CD4-positive, alpha-beta T cell (primary cell): Measurements from ENCODE around the gene KNDC1. TPM values are rescaled to one million over a fixed set of nuclear protein-coding genes. Genes with fewer than 3 reads are reported as not detected.

Experiments
- ATAC-seq: fragments of 200-7000 bp; cut with Tn5 transposase; one replicate; pipeline ENCODE4 v1.10.0; 2022; ENCODE audit warnings: mild to moderate bottlenecking; ENCODE audit not compliant: poor library complexity
- CTCF ChIA-PET: fragments of 350-600 bp; sonication (Branson Sonifier 250); formaldehyde crosslinking; loops from one replicate; lab custom pipeline; 2021; ENCODE audit warnings: antibody characterized with exemption, inconsistent platforms; lab: Charles Lee
- POLR2A ChIA-PET: fragments of 350-600 bp; sonication (Branson Sonifier 250); formaldehyde crosslinking; loops from one replicate; lab custom pipeline; 2021; ENCODE audit warnings: antibody characterized with exemption, inconsistent platforms; lab: Charles Lee
- DNase-seq, 14 experiments: peaks; one replicate each; pipeline ENCODE4 v3.0.0-alpha.2; 2013 to 2020; ENCODE audit warnings: mixed read lengths in 2 of 14
- H3K27ac ChIP-seq, 2 donors: one replicate each; pipeline versions ENCODE4 v1.5.1 to v1.7.0; 2013; ENCODE audit warnings: low read length in 2 of 2, low read depth in 1 of 2, mild to moderate bottlenecking in 1 of 2
- H3K27me3 ChIP-seq, 2 experiments: 1 replicate in 1 of 2; 2 replicates in 1 of 2; pipeline versions ENCODE4 v1.6.1 to v1.7.0; 2013; ENCODE audit warnings: low read length in 2 of 2, control low read depth in 1 of 2, mild to moderate bottlenecking in 1 of 2, moderate library complexity in 1 of 2; ENCODE audit not compliant: insufficient read depth in 2 of 2, control insufficient read depth in 1 of 2
- H3K36me3 ChIP-seq: one replicate; pipeline ENCODE4 v1.6.1; 2013; ENCODE audit warnings: low read length, control low read depth; ENCODE audit not compliant: insufficient read depth
- H3K4me1 ChIP-seq: one replicate; pipeline ENCODE4 v1.6.1; 2013; ENCODE audit warnings: low read length, control low read depth; ENCODE audit not compliant: insufficient read depth
- H3K4me3 ChIP-seq: one replicate; pipeline ENCODE4 v1.5.1; 2013; ENCODE audit warnings: mild to moderate bottlenecking, low read length, moderate library complexity
- H3K9me3 ChIP-seq, 2 experiments: 1 replicate in 1 of 2; 2 replicates in 1 of 2; pipeline versions ENCODE4 v1.6.1 to v1.7.0; 2013; ENCODE audit warnings: low read length in 2 of 2, mild to moderate bottlenecking in 2 of 2, control low read depth in 1 of 2, moderate library complexity in 1 of 2; ENCODE audit not compliant: control insufficient read depth in 1 of 2, insufficient read depth in 1 of 2
- H3K27ac Mint-ChIP-seq: one replicate; pipeline ENCODE4 v1.8.0; 2020; ENCODE audit warnings: mixed read lengths
- H3K27me3 Mint-ChIP-seq: one replicate; pipeline ENCODE4 v1.8.0; 2021; ENCODE audit warnings: mixed read lengths
- H3K36me3 Mint-ChIP-seq: one replicate; pipeline ENCODE4 v1.8.0; 2021; ENCODE audit warnings: low read depth, mixed read lengths
- H3K4me1 Mint-ChIP-seq: one replicate; pipeline ENCODE4 v1.8.0; 2021; ENCODE audit warnings: low read depth, mixed read lengths
- H3K4me3 Mint-ChIP-seq: one replicate; pipeline ENCODE4 v1.8.0; 2020; ENCODE audit warnings: mild to moderate bottlenecking, mixed read lengths
- H3K9me3 Mint-ChIP-seq: one replicate; pipeline ENCODE4 v1.8.0; 2020; ENCODE audit warnings: mixed read lengths
- CTCF ChIP-seq: fragments of 200-600 bp; IDR thresholded peaks from one replicate; pipeline ENCODE4 v1.8.0; 2022; ENCODE audit warnings: antibody characterized with exemption, mild to moderate bottlenecking
- intact Hi-C, 2 experiments: fragments of 100-400 bp; cut with DNase I in 1 of 2; cut with micrococcal nuclease in 1 of 2; formaldehyde crosslinking; loops; one replicate each; pipeline versions ENCODE4 v1.15.1 to v1.9.0; 2023 to 2025; cut with DNase I, micrococcal nuclease
- total RNA-seq, 174 experiments: library from RNA in 2 of 174; stranded (reverse) in 2 of 174; gene quantifications; one replicate each; pipeline ENCODE4 v1.2.3 and lab custom pipeline; 2021 to 2026

The KNDC1 gene
- total RNA-seq, 2 experiments from 2014 or later, result not detected

- Mint-ChIP-seq H3K9me3 (no peaks in the 10 kb centered on the region), H3K4me1 (no peaks in the 10 kb centered on the region), H3K4me3 (no peak overlapping the region), H3K27ac (no peak overlapping the region), H3K27me3 (no peaks in the 10 kb centered on the region), H3K36me3 (no peaks in the 10 kb centered on the region)
- intact Hi-C loops, result no loop called here
- H3K4me3 ChIP-seq, result no peak overlapping the region
- no peaks in the 10 kb centered on the region for H3K36me3 ChIP-seq
- CTCF ChIA-PET, result no interaction called here
- no peak for ATAC-seq
- no peak for TF ChIP-seq CTCF
- POLR2A ChIA-PET, result no interaction called here
- H3K9me3 ChIP-seq, result no peaks in the 10 kb centered on the region
- no peak overlapping the region for H3K27ac ChIP-seq
- no peaks in the 10 kb centered on the region for H3K27me3 ChIP-seq
- DNase-seq, result no peak
- H3K4me1 ChIP-seq, result no peaks in the 10 kb centered on the region
Observed at GRCh38 chr10:133202778-133203651, 43.0 kb downstream of the KNDC1 start.

DNA sequence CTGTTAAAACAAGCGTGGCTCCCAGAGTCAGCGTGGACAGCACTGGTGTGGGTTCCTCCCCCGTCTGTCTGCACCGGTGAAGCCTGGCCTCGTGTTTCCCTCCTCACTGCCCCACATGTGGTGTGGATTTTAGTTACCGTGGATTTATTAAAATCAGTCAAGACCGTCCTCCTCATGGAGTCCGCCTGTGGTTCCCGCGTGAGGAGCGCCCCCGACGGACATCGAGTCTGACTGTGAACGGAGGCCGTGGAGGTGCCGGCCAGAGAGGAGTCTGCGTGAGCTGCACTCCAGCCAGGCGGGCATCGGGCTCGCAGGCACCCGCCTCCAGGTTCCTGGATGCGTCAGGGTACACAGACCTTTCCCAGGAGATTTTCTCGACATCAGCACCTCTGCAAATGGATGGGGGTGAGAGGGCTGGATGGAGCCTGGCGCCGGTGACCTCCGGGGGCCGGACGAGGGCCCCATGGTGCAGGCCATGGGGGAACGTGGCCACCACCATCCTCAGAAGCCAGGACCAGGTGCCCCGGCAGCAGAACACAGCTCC lies 43.7 kb downstream of the KNDC1 start:
- POLR2A ChIA-PET, result no interaction called here
- Mint-ChIP-seq H3K4me1 (no peaks in the 10 kb centered on the region), H3K9me3 (no peaks in the 10 kb centered on the region), H3K36me3 (no peaks in the 10 kb centered on the region), H3K27me3 (no peaks in the 10 kb centered on the region), H3K4me3 (no peak overlapping the region), H3K27ac (no peak overlapping the region)
- intact Hi-C loops, result no loop called here
- DNase-seq (no peak), ATAC-seq (no peak)
- CTCF ChIA-PET, result no interaction called here
- Histone ChIP-seq H3K27ac (no peak overlapping the region), H3K4me1 (no peaks in the 10 kb centered on the region), H3K27me3 (no peaks in the 10 kb centered on the region), H3K36me3 (no peaks in the 10 kb centered on the region), H3K9me3 (no peaks in the 10 kb centered on the region), H3K4me3 (no peak overlapping the region)
- no peak for TF ChIP-seq CTCF

DNA sequence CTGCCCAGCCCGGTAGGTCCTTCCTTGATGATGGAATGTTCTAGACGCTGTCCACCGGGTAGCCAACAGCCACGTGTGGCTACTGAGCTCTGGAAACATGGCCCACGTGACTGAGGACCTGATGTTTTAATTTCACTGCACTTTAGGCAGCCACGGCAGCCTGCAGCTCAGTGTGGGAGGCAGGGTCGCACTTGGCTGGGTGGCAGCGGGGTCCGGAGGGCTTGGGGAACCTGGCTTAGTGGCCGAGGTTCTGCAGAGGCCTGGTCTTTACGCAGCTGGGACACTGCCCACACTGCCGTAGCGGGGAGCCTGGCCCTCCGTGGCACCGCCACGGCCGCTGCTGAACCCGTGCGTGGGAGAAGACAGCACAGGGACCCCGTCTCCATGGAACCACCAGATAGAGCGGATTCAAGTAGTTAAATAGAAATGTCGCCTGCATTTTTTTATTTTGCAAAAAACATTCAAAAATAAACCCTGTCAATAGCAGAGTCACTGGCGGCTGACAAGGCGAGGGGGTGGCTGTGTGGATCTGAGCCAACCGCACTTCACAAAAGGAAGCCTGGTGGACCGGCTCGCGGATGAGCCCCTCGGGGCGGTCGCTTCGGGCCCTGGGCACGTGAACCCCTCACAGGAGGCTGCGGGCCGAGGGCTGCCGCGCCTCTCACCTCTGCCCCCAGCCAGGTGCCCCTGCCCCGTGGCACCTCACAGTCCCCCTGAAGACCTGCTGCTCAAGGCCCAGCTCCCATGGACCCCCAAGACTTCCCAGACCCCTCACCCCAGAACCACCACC lies 44.4 kb downstream of the KNDC1 start:
- TF ChIP-seq CTCF, result no peak
- intact Hi-C loops, result no loop called here
- H3K36me3 Mint-ChIP-seq, result no peaks in the 10 kb centered on the region
- ATAC-seq, result no peak
- H3K4me3 Mint-ChIP-seq, result no peak overlapping the region
- H3K9me3 Mint-ChIP-seq, result no peaks in the 10 kb centered on the region
- H3K27ac Mint-ChIP-seq, result no peak overlapping the region
- Histone ChIP-seq H3K4me3 (no peak overlapping the region), H3K27ac (no peak overlapping the region), H3K9me3 (peaks cover 0 to 2% of the 10 kb centered on the region in 2 experiments), H3K36me3 (no peaks in the 10 kb centered on the region), H3K27me3 (no peaks in the 10 kb centered on the region), H3K4me1 (no peaks in the 10 kb centered on the region)
- no peaks in the 10 kb centered on the region for H3K27me3 Mint-ChIP-seq
- DNase-seq, result no peak
- ChIA-PET POLR2A (no interaction called here), CTCF (no interaction called here)
- H3K4me1 Mint-ChIP-seq, result no peaks in the 10 kb centered on the region
